Renal cortex interstitium (tissue), 11 donors: Measurements from ENCODE around the gene FZR1. TPM values are rescaled to one million over a fixed set of nuclear protein-coding genes. Genes with fewer than 3 reads are reported as not detected.
A peak's percentile ranks its signal among the peaks of the same experiment; 100 is the strongest.
"Not testable (repeated sequence)": the region's sequence is repeated elsewhere in the genome, so short reads cannot be mapped to it uniquely, and the experiment has no call there.

Experiments used
- DNase-seq, 11 donors: peaks; one replicate each; pipeline ENCODE4 v3.0.0-alpha.2; 2013; ENCODE audit warnings: low read depth in 9 of 11, low spot score in 4 of 11; ENCODE audit errors: extremely low read depth in 1 of 11
- polyA plus RNA-seq, 3 donors: library from polyadenylated mRNA; unstranded; fragments of 120-200 nt; gene quantifications; one replicate each; pipeline ENCODE4 v1.2.1, GENCODE V29; 2013; ENCODE audit not compliant: insufficient read length in 3 of 3

Gene FZR1
- polyA plus RNA-seq, 3 donors: 41.8 to 65.0 (median 55.1) TPM

- DNase-seq: no peak
Observed at GRCh38 chr19:3491396-3492119, 14.6 kb upstream of the FZR1 start.

DNA sequence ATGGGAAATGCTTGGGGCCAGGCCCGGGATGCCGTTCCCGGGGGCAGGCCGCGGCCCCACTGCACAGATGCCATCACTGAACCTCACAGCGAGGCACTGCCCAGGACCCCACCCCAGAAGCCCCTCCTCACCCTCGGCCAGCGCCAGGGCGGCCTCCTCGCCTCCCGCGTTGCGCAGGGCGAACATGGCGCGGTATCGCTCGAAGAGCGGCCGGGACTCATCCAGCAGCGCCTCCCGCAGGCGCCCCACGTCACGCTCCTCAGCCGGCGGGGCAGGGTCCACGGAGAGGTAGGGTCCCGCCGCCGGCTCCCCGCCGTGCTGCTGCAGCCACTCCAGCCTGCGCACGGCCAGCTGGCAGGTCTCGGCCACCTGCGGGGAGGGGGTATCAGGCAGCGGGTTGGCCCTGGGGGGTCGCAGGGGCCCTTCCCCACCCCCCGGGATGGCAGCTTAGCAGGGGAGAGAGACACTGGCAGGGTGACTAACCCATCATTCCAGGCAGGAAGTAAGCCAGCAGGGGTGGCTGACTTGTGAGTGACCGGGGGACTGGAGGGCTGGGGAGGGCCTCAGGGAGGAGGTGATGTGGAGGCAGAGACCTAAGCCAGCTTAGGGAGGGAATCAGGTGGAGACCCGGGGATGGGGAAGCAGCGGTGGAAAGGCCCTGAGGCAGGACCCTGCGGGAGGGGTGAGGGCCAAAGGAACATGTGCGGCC lies 13.8 kb upstream of the FZR1 start:
- DNase-seq: no peak

DNA sequence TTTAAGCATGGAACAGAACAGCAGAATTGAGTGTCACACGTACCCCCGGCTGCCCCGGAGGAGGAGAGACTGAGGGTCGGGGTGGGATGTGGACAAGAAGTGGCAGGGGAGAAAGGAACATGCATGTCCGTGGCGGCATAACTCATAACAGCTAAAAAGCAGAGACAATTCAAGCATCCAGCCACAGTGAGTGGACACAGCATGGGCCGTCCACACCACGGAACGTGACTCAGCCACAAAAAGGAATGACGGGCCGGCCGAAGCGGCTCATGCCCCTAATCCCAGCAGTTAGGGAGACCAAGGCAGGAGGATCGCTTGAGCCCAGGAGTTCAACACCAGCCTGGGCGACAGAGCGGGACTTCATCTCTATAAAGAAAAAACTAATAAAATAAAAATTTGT lies 13.2 kb upstream of the FZR1 start:
- no peak for DNase-seq

- DNase-seq: no peak
Observed at GRCh38 chr19:3493651-3494050, 12.5 kb upstream of the FZR1 start.

DNA sequence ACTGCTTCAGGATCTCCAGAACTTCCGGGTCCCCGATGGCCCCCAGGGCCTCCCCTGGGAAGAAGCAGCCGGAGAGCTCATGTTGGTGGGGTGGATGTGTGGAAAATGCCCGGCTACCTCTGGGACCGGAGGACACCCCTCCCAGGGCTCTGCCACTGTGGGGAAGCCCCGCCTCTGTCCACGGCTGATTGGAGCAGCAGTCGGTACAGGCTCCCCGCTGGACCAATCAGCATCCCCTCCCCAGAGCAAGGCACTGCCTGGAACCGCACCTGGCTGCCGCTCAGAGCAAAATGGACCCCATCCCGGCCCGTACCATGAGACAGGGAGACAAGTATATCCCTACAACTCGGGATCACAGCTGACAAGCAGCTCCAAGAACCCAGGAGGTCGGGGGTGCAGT lies 12.1 kb upstream of the FZR1 start:
- no peak for DNase-seq

GRCh38 chr19:3494559-3494958 lies 11.6 kb upstream of the FZR1 start:
- no peak for DNase-seq

GRCh38 chr19:3496392-3497273 lies 9.5 kb upstream of the FZR1 start:
- no peak for DNase-seq

- DNase-seq: no peak
Observed at GRCh38 chr19:3497757-3498520, 8.2 kb upstream of the FZR1 start.

- no peak for DNase-seq
Observed at GRCh38 chr19:3499738-3500428, 6.2 kb upstream of the FZR1 start.

DNA sequence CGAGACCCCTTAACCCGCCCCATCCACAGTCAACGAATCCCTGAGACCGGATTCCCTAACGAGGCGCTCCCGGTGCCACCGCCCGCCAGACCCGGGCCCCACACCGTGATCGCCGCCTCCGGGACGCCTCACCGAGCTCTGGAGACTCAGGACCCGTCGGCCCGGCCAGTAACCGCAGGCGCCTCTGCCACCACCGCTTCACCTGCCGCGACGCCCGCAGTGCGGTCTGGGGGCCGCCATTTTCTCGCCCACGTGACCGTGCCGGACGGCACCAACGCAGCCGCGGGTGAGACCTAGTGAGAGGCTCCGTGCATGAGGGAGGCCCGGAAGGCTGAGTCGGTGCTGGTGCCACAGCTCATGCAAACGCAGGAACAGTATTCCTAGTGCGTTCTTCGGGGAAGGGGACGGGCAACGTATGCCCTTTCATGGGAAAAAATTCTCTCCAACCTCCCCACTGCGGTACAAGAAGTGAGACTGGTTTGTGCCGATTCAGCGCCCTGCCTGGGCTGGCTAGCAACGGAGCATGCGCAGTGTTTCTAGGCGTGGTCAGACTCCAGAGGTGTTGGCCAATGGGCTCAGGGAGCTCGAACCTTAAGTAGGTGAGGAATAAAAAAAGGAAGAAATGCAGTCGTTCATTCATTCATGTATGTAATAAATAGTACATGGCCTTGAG lies 5.5 kb upstream of the FZR1 start, which contains the start of gene DOHH:
Gene DOHH, minus strand, starts transcription at position 246 of the 673 bp plus-strand sequence. CDS start 3,860 bp downstream, outside the sequence.
- peak; percentile 91 to 99 (median 94) for DNase-seq

DNA sequence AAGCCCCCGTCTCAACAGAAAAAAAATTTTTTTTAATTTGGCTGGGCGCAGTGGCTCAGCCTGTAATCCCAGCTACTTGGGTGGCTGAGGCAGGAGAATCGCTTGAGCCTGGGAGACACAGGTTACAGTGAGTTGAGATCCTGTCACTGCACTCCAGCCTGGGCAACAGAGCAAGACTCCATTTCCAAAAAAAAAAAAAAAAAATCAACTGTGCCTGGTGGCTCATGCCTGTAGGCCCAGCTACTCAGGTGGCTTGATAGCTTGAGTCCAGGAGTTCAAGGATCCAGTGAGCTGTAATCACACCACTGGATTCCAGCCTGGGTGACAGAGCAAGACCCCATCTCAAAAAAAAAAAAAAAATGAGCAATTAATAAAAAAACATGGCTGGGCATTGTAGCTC lies 4.3 kb upstream of the FZR1 start:
- no peak for DNase-seq

GRCh38 chr19:3503036-3503572 lies 3.0 kb upstream of the FZR1 start:
- no peak for DNase-seq

DNA sequence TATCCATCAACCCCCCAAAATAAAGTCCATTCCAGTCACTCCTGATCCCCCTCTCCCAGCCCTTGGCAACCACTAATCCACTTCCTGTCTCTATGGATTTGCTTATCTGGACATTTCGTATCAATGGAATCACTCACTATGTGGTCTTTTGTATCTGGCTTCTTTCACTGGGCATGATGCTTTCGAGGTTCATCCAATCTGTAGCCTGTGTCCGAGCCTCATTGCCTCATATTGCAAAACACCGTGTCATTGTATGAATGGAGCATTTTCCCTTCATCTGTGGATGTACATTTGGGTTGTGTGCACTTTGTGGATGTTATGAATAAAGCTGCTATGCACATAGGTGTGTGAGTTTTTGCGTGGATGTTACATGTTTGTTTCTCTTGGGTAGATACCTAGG lies 1.4 kb upstream of the FZR1 start:
- no peak for DNase-seq

GRCh38 chr19:3506384-3507340 lies 551 bp downstream of the FZR1 start:
- DNase-seq: no peak

- peak in 1 of 11 donors; percentile 27 for DNase-seq
Observed at GRCh38 chr19:3507371-3508120, 1.4 kb downstream of the FZR1 start.

DNA sequence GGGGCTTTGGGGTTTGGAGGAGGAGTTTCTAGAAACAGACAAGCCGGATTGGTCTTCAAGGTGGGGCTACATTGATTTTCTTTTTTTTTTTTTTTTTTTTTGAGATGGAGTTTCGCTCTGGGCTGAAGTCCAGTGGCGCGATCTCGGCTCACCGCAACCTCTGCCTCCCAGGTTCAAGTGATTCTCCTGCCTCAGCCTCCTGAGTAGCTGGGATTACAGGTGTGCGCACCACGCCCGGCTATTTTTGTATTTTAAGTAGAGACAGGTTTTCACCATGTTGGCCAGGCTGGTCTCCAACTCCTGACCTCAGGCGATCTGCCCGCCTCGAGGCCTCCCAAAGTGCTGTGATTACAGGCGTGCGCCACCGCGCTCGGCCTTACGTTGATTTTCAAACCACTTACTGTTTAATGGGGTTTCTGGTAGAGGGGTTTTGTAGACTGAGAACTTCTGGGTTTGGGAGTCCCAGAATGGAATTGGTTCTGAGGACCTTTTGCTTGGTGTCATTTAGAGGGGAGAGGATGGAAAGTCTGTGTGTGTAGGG lies 2.1 kb downstream of the FZR1 start:
- DNase-seq: not testable (repeated sequence)
